HG03064 (cell line): Measurements from ENCODE around the gene POU2F1.
"Not testable (repeated sequence)": the region's sequence is repeated elsewhere in the genome, so short reads cannot be mapped to it uniquely, and the experiment has no call there.

Source experiments
- ATAC-seq: cut with Tn5 transposase; IDR thresholded peaks from one replicate; pipeline ENCODE4 v1.9.1; 2021; ENCODE audit warnings: low read depth; ENCODE audit not compliant: unreplicated experiment

The POU2F1 gene

GRCh38 chr1:167229719-167230385 is 9.2 kb downstream of the POU2F1 start:
- ATAC-seq: no peak

- ATAC-seq: no peak
Measured at GRCh38 chr1:167230437-167230836, 9.8 kb downstream of the POU2F1 start.

GRCh38 chr1:167231873-167232450 is 11.3 kb downstream of the POU2F1 start:
- ATAC-seq: no peak

- no peak for ATAC-seq
Measured at GRCh38 chr1:167232801-167233200, 12.1 kb downstream of the POU2F1 start.

GRCh38 chr1:167233373-167233772 is 12.7 kb downstream of the POU2F1 start:
- ATAC-seq: no peak

GRCh38 chr1:167237000-167237399 is 16.3 kb downstream of the POU2F1 start:
- no peak for ATAC-seq

- ATAC-seq: no peak
Measured at GRCh38 chr1:167238713-167239112, 18.0 kb downstream of the POU2F1 start.

GRCh38 chr1:167239257-167239656 is 18.6 kb downstream of the POU2F1 start:
- ATAC-seq: no peak

- ATAC-seq: no peak
Measured at GRCh38 chr1:167244244-167244643, 23.6 kb downstream of the POU2F1 start.

- ATAC-seq: not testable (repeated sequence)
Measured at GRCh38 chr1:167245168-167245567, 24.5 kb downstream of the POU2F1 start.

- ATAC-seq: no peak
Measured at GRCh38 chr1:167246971-167247370, 26.3 kb downstream of the POU2F1 start.

GRCh38 chr1:167247754-167248153 is 27.1 kb downstream of the POU2F1 start:
- no peak for ATAC-seq

GRCh38 chr1:167248707-167249642 is 28.3 kb downstream of the POU2F1 start:
- ATAC-seq: no peak

- no peak for ATAC-seq
Measured at GRCh38 chr1:167249702-167250101, 29.0 kb downstream of the POU2F1 start.

- no peak for ATAC-seq
Measured at GRCh38 chr1:167250482-167250881, 29.8 kb downstream of the POU2F1 start.

GRCh38 chr1:167251472-167251871 is 30.8 kb downstream of the POU2F1 start:
- ATAC-seq: no peak

GRCh38 chr1:167252986-167253385 is 32.3 kb downstream of the POU2F1 start:
- no peak for ATAC-seq

GRCh38 chr1:167258858-167259257 is 38.2 kb downstream of the POU2F1 start:
- no peak for ATAC-seq

GRCh38 chr1:167262836-167263235 is 42.1 kb downstream of the POU2F1 start:
- ATAC-seq: no peak

- ATAC-seq: no peak
Measured at GRCh38 chr1:167263344-167263743, 42.7 kb downstream of the POU2F1 start.

- no peak for ATAC-seq
Measured at GRCh38 chr1:167263819-167264464, 43.3 kb downstream of the POU2F1 start.
